ENCODE results near the gene C10orf71.

The C10orf71 gene

DNA sequence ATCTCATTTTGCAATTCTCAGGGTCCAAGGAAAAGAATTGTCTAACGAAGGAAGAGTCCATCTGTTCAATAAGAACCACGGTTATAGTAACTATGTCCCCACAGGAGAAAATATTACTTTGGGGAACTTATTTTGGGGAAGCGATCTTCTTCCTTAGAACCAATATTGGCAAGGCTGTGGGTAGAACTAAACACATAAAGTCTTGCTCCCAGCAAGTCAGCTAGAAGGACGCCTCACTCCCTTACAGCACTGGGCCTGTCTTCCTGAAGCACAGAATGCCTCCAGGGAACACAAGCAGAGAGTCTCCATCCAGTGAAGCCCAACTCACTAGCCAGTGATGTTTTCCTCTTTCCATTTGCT is 30.2 kb downstream of the C10orf71 start:
- Histone ChIP-seq H3K27ac (ENCODE audit: low read length) (no peak overlapping the region), H2AFZ (ENCODE audit: low read length) (no peak overlapping the region), H3K27me3 (replicated peaks; ENCODE audit: insufficient read depth, low read length) (no peaks in the 10 kb centered on the region), H3F3A (ENCODE audit: insufficient read depth, low read length) (no peaks in the 10 kb centered on the region), H3K9me3 (replicated peaks; ENCODE audit: insufficient read depth, low read length) (no peaks in the 10 kb centered on the region), H4K20me1 (ENCODE audit: insufficient read depth, low read length) (no peaks in the 10 kb centered on the region), H3K4me1 (ENCODE audit: low read length) (no peaks in the 10 kb centered on the region), H3K4me3 (ENCODE audit: low read length) (no peak overlapping the region), H3K36me3 (replicated peaks; ENCODE audit: insufficient read depth, low read length) (no peaks in the 10 kb centered on the region), H3K9me2 (replicated peaks; ENCODE audit: insufficient read depth, low read length) (no peaks in the 10 kb centered on the region), H3K79me2 (ENCODE audit: low read length) (no peaks in the 10 kb centered on the region), H3K9ac (ENCODE audit: low read length) (no peak overlapping the region), H3K4me2 (ENCODE audit: low read depth, low read length) (no peak overlapping the region)
- TF ChIP-seq EZH2phosphoT487 (IDR thresholded peaks at IDR 0.05; ENCODE audit: low read length) (no peak), EZH2 (optimal IDR thresholded peaks at IDR 0.05; ENCODE audit: low read depth, low read length) (no peak), CTCF (IDR thresholded peaks at IDR 0.05; ENCODE audit: low read length) (no peak)
- DNase-seq, result no peak

DNA sequence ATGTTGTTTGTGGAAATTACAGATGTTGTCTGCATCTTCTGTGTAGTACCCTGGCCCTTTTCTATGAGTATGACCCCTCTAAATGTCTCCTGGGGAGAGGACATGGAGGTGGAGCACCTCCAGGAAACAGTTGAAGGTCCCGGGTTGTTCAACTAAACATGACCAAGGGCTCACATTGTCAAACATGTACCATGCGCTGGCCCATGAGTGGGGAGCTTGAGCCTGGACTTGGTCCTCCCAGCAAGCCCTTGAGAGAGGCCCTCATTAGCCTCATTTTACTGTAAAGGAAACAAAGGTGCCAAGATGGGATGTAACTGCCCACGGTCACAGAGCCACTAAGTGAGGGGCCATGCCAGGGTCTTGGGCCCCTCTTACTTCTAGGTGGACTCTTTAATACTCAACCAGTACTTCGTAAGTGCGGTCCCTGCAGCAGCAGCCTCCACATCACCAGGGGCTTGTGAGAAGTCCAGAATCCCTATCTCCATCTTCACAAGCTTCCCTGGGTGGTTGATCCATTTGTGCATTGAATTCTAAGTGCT is 31.2 kb downstream of the C10orf71 start:
- H3K9me2 ChIP-seq (replicated peaks; ENCODE audit: insufficient read depth, low read length), result no peaks in the 10 kb centered on the region
- TF ChIP-seq EZH2phosphoT487 (IDR thresholded peaks at IDR 0.05; ENCODE audit: low read length), result no peak
- no peak for TF ChIP-seq EZH2 (optimal IDR thresholded peaks at IDR 0.05; ENCODE audit: low read depth, low read length)
- no peak for TF ChIP-seq CTCF (IDR thresholded peaks at IDR 0.05; ENCODE audit: low read length)
- no peaks in the 10 kb centered on the region for H3K27me3 ChIP-seq (replicated peaks; ENCODE audit: insufficient read depth, low read length)
- no peak overlapping the region for H2AFZ ChIP-seq (ENCODE audit: low read length)
- no peak overlapping the region for H3K4me2 ChIP-seq (ENCODE audit: low read depth, low read length)
- H3K36me3 ChIP-seq (replicated peaks; ENCODE audit: insufficient read depth, low read length), result no peaks in the 10 kb centered on the region
- no peaks in the 10 kb centered on the region for H3K9me3 ChIP-seq (replicated peaks; ENCODE audit: insufficient read depth, low read length)
- H3K9ac ChIP-seq (ENCODE audit: low read length), result no peak overlapping the region
- no peaks in the 10 kb centered on the region for H3F3A ChIP-seq (ENCODE audit: insufficient read depth, low read length)
- no peak overlapping the region for H3K4me3 ChIP-seq (ENCODE audit: low read length)
- no peak for DNase-seq
- no peak overlapping the region for H3K27ac ChIP-seq (ENCODE audit: low read length)
- no peaks in the 10 kb centered on the region for H3K79me2 ChIP-seq (ENCODE audit: low read length)
- H3K4me1 ChIP-seq (ENCODE audit: low read length), result no peaks in the 10 kb centered on the region
- H4K20me1 ChIP-seq (ENCODE audit: insufficient read depth, low read length), result no peaks in the 10 kb centered on the region

- no peak overlapping the region for H3K4me2 ChIP-seq (ENCODE audit: low read depth, low read length)
- H3K27ac ChIP-seq (ENCODE audit: low read length), result no peak overlapping the region
- no peaks in the 10 kb centered on the region for H3K9me3 ChIP-seq (replicated peaks; ENCODE audit: insufficient read depth, low read length)
- H3K36me3 ChIP-seq (replicated peaks; ENCODE audit: insufficient read depth, low read length), result no peaks in the 10 kb centered on the region
- no peaks in the 10 kb centered on the region for H3F3A ChIP-seq (ENCODE audit: insufficient read depth, low read length)
- DNase-seq, result no peak
- H3K79me2 ChIP-seq (ENCODE audit: low read length), result no peaks in the 10 kb centered on the region
- no peak for TF ChIP-seq CTCF (IDR thresholded peaks at IDR 0.05; ENCODE audit: low read length)
- no peak for TF ChIP-seq EZH2 (optimal IDR thresholded peaks at IDR 0.05; ENCODE audit: low read depth, low read length)
- TF ChIP-seq EZH2phosphoT487 (IDR thresholded peaks at IDR 0.05; ENCODE audit: low read length), result no peak
- no peaks in the 10 kb centered on the region for H4K20me1 ChIP-seq (ENCODE audit: insufficient read depth, low read length)
- no peak overlapping the region for H3K4me3 ChIP-seq (ENCODE audit: low read length)
- H3K4me1 ChIP-seq (ENCODE audit: low read length), result no peaks in the 10 kb centered on the region
- H3K9ac ChIP-seq (ENCODE audit: low read length), result no peak overlapping the region
- no peak overlapping the region for H2AFZ ChIP-seq (ENCODE audit: low read length)
- no peaks in the 10 kb centered on the region for H3K27me3 ChIP-seq (replicated peaks; ENCODE audit: insufficient read depth, low read length)
- no peaks in the 10 kb centered on the region for H3K9me2 ChIP-seq (replicated peaks; ENCODE audit: insufficient read depth, low read length)
Observed at GRCh38 chr10:49331431-49331830, 32.5 kb downstream of the C10orf71 start.
